Endothelial cell of umbilical vein (primary cell): ENCODE results near the gene SMAD2.

Experiments
- EZH2 ChIP-seq: IDR thresholded peaks from 2 replicates; pipeline ENCODE4 v1.6.1; 2012; ENCODE audit warnings: borderline replicate concordance, low read depth, mild to moderate bottlenecking, moderate library complexity, low read length, inconsistent platforms; ENCODE audit not compliant: severe bottlenecking
- FOS ChIP-seq: IDR thresholded peaks from 2 replicates; pipeline ENCODE4 v1.6.1; 2011; ENCODE audit warnings: mild to moderate bottlenecking, low read length, moderate library complexity, borderline replicate concordance; ENCODE audit not compliant: insufficient read depth
- JUN ChIP-seq: IDR thresholded peaks from 2 replicates; pipeline ENCODE4 v1.6.1; 2011; ENCODE audit warnings: borderline replicate concordance, low read depth; ENCODE audit not compliant: insufficient read length, insufficient read depth
- MAX ChIP-seq: IDR thresholded peaks from 2 replicates; pipeline ENCODE4 v1.6.1; 2011; ENCODE audit not compliant: insufficient read depth, insufficient read length
- POLR2A ChIP-seq: IDR thresholded peaks from 2 replicates; pipeline ENCODE4 v1.6.1; 2012; ENCODE audit warnings: low read depth, mild to moderate bottlenecking, control low read depth, low read length
- POLR2AphosphoS5 ChIP-seq: IDR thresholded peaks from 2 replicates; pipeline ENCODE4 v1.6.1; 2012; ENCODE audit warnings: low read depth, mild to moderate bottlenecking, control low read depth, low read length, moderate library complexity; ENCODE audit not compliant: insufficient read depth
- TF ChIP-seq, protein P1 (sequence below), 2 donors: IDR thresholded peaks; 1 replicate in 1 of 2; 2 replicates in 1 of 2; pipeline ENCODE4 v1.5.1; 2011; ENCODE audit warnings: low read length in 2 of 2, mild to moderate bottlenecking in 2 of 2, moderate library complexity in 2 of 2, control low read depth in 1 of 2, inconsistent platforms in 1 of 2, low read depth in 1 of 2; ENCODE audit not compliant: insufficient read depth in 1 of 2; ENCODE audit errors: extremely low read depth in 1 of 2

DNA sequence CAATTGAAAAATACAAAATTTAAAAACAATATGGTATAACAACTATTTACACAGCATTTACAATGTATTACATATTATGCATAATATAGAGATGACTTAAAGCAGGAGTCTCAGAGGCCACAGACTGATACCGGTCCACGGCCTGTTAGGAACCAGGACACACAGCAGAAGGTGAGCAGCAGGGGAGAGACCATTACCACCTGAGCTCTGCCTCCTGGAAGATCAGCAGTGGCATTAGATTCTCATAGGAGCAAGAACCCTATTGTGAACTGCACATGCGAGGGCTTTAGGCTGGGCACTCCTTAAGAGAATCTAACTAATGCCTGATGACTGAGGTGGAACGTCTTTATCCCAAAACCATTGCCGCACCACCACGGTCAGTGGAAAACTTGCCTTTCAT is 58.0 kb downstream of the SMAD2 start:
- TF ChIP-seq, protein P1, sequence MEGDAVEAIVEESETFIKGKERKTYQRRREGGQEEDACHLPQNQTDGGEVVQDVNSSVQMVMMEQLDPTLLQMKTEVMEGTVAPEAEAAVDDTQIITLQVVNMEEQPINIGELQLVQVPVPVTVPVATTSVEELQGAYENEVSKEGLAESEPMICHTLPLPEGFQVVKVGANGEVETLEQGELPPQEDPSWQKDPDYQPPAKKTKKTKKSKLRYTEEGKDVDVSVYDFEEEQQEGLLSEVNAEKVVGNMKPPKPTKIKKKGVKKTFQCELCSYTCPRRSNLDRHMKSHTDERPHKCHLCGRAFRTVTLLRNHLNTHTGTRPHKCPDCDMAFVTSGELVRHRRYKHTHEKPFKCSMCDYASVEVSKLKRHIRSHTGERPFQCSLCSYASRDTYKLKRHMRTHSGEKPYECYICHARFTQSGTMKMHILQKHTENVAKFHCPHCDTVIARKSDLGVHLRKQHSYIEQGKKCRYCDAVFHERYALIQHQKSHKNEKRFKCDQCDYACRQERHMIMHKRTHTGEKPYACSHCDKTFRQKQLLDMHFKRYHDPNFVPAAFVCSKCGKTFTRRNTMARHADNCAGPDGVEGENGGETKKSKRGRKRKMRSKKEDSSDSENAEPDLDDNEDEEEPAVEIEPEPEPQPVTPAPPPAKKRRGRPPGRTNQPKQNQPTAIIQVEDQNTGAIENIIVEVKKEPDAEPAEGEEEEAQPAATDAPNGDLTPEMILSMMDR (IDR thresholded peaks at IDR 0.05; ENCODE audit: extremely low read depth in 1 of 2, insufficient read depth in 1 of 2, low read depth in 1 of 2, low read length in 2 of 2): no peak
- TF ChIP-seq EZH2 (no peak), POLR2A (no peak), JUN (no peak), MAX (no peak), FOS (no peak), POLR2AphosphoS5 (no peak)
